Muscle of leg (tissue), 11 donors: ENCODE results near the gene GMDS. TPM values are rescaled to one million over a fixed set of nuclear protein-coding genes. Genes with fewer than 3 reads are reported as not detected.
A peak's percentile ranks its signal among the peaks of the same experiment; 100 is the strongest.

Experiments
- DNase-seq: peaks from one replicate; pipeline ENCODE4 v3.0.0; 2013
- H3K27ac ChIP-seq: one replicate; pipeline ENCODE4 v1.5.1; 2013; ENCODE audit warnings: mild to moderate bottlenecking, low read length, control low read depth
- H3K27me3 ChIP-seq: one replicate; pipeline ENCODE4 v1.6.1; 2013; ENCODE audit warnings: low read length; ENCODE audit not compliant: control insufficient read depth, insufficient read depth
- H3K36me3 ChIP-seq: one replicate; pipeline ENCODE4 v1.6.1; 2013; ENCODE audit warnings: low read length; ENCODE audit not compliant: control insufficient read depth, insufficient read depth
- H3K4me1 ChIP-seq: one replicate; pipeline ENCODE4 v1.6.1; 2013; ENCODE audit warnings: low read length; ENCODE audit not compliant: control insufficient read depth, insufficient read depth
- H3K4me3 ChIP-seq: one replicate; pipeline ENCODE4 v1.5.1; 2013; ENCODE audit warnings: low read length, control low read depth
- H3K9me3 ChIP-seq: replicated peaks from 2 replicates; pipeline ENCODE4 v1.6.1; 2013; ENCODE audit warnings: low read depth, low read length; ENCODE audit not compliant: control insufficient read depth
- whole genome bisulfite sequencing: methylation state at CpG from one replicate; pipeline ENCODE4 v1.1.5; 2013; ENCODE audit warnings: missing lambda C conversion rate; ENCODE audit not compliant: insufficient coverage; 5-methylcytosine and 5-hydroxymethylcytosine counted together
- polyA plus RNA-seq, 8 donors: library from polyadenylated mRNA; unstranded; fragments of 120-200 nt; gene quantifications; one replicate each; pipeline versions ENCODE4 v1.2.1 to v1.2.3, GENCODE V29; 2013; ENCODE audit warnings: inconsistent platforms in 1 of 8, low replicate concordance in 1 of 8; ENCODE audit not compliant: insufficient read length in 8 of 8, insufficient read depth in 1 of 8
- total RNA-seq: library from RNA; stranded (reverse); fragments of 120-200 nt; gene quantifications from one replicate; pipeline ENCODE4 v1.2.4, GENCODE V29; 2013

GMDS gene
- total and polyA plus RNA-seq, 9 donors, result 3.9 to 17.0 (median 11.9) TPM

DNA sequence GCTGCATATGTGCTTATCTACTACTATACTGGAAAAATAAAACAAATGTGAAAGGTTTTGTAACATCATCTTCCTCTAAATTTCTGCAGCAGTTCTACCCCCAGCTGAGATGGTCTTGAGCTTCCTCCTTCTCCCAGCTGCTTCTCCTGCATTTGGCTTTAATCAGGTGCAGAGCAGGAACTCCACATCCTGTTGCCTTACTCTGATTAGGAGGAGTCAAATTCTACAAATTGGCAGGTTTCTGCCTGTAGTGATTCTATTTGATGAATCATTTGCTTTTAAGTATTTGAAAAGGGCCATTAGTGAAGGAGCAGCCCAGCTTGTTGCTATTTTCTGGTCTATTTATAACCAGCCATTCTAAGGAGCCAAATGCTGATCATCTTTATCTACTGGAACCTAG, 224.5 kb downstream of the GMDS start:
- DNase-seq, result peak; percentile 16
- Histone ChIP-seq H3K4me1 (peaks cover 9% of the 10 kb centered on the region), H3K27ac (no peak overlapping the region), H3K27me3 (no peaks in the 10 kb centered on the region), H3K9me3 (no peaks in the 10 kb centered on the region), H3K36me3 (no peaks in the 10 kb centered on the region), H3K4me3 (no peak overlapping the region)

DNA sequence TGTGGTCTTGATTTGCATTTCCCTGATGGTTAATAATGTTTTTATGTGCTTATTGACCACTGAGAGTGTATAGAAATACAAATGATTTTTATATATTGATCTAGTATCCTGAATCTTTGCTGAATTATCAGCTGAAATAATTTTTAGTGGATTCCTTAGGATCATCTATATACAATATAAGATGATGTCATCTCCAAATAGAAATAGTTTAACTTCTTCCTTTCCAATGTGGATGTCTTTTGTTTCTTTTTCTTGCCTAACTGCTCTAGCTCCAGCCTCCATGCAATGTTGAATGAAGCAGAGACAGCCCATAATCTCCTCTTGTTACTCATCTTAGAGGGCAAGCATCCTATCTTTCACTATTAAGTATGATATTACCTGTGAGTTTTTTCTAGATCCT, 226.4 kb downstream of the GMDS start:
- DNase-seq, result no peak
- H3K4me1 ChIP-seq, result peaks cover 9% of the 10 kb centered on the region
- H3K27ac ChIP-seq, result no peak overlapping the region
- H3K4me3 ChIP-seq, result no peak overlapping the region
- H3K36me3 ChIP-seq, result no peaks in the 10 kb centered on the region
- no peaks in the 10 kb centered on the region for H3K27me3 ChIP-seq
- H3K9me3 ChIP-seq, result peaks cover 5% of the 10 kb centered on the region

DNA sequence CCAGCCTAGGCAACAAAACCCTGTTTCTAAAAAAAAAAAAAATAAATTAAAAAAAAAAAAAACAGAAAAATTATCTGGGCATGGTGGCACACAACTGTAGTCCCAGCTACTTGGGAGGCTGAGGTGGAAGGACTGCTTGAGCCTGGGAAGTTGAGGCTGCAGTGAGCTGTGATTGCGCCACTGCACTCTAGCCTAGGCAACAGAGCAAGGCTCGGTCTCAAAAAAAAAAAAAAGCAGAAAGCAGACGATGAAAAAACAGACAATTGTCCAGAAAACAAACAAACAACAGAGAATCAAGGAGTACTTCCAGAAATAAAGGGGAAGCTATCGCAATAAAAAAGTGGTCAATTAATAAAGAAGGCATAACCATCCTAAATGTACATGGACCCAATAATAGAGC, 229.4 kb downstream of the GMDS start:
- H3K9me3 ChIP-seq, result peaks cover 5% of the 10 kb centered on the region
- no peak overlapping the region for H3K4me3 ChIP-seq
- H3K27me3 ChIP-seq, result no peaks in the 10 kb centered on the region
- WGBS, result 100% methylated on average over 1 of the region's 4 CpGs
- no peak overlapping the region for H3K27ac ChIP-seq
- peaks cover 2% of the 10 kb centered on the region for H3K4me1 ChIP-seq
- H3K36me3 ChIP-seq, result no peaks in the 10 kb centered on the region
- DNase-seq, result no peak

DNA sequence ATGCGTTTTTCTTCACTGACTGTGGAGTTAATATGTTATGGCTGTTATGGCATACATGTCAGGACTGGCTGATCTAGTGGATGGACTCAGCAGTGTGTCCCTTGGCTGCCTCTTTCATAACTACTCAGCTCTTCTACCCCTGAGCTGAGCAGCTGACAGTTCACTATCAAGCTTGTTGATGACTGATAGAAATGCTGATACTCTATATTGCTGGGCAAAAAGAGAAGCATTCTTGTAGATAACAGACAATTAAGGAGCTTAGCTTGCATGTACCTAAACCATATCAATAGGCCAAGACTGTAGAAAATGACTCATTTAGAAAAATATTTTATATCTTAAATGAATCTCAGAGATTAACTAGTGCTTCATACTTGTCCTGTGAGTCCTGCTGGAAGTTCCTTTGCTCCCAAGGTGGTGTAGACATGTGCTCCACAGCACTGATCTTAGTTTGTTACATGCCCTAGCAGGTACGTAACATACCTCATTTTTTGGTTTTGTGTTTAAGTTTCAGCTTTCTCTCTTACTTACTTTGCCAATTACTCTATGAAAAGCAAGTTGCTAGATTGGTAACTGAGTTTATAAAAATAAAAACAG, 236.9 kb downstream of the GMDS start:
- Histone ChIP-seq H3K4me3 (no peak overlapping the region), H3K27me3 (no peaks in the 10 kb centered on the region)
- no CpG with 5 or more reads among the region's 2 CpGs for WGBS

DNA sequence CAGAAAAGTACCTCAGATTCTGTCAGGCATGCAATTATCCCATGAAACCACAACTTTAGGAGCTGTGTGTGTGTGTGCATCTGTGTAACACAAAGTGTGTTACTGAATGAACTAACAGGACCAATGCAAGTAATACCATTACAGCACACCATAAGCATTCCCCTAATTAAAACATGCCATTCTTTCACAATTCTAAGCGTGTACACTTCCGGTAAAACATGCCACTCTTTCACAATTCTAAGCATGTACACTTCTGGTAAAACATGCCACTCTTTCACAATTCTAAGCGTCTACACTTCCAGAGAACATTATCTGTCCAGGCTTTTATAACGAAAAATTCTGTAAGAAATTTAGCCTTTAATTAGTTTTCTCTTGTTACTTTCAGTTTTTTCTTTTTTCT, 238.2 kb downstream of the GMDS start:
- WGBS, result no CpG with 5 or more reads among the region's 4 CpGs
- no peak overlapping the region for H3K27ac ChIP-seq
- H3K27me3 ChIP-seq, result no peaks in the 10 kb centered on the region
- no peak for DNase-seq
- no peak overlapping the region for H3K4me3 ChIP-seq
- no peaks in the 10 kb centered on the region for H3K36me3 ChIP-seq
- H3K4me1 ChIP-seq, result no peaks in the 10 kb centered on the region
- peaks cover 7% of the 10 kb centered on the region for H3K9me3 ChIP-seq

More for the DNA sequence above, 236.9 kb downstream of the GMDS start:
- H3K27ac ChIP-seq, result no peak overlapping the region
- H3K4me1 ChIP-seq, result no peaks in the 10 kb centered on the region
- H3K9me3 ChIP-seq, result peaks cover 7% of the 10 kb centered on the region
- no peaks in the 10 kb centered on the region for H3K36me3 ChIP-seq
- DNase-seq, result no peak

DNA sequence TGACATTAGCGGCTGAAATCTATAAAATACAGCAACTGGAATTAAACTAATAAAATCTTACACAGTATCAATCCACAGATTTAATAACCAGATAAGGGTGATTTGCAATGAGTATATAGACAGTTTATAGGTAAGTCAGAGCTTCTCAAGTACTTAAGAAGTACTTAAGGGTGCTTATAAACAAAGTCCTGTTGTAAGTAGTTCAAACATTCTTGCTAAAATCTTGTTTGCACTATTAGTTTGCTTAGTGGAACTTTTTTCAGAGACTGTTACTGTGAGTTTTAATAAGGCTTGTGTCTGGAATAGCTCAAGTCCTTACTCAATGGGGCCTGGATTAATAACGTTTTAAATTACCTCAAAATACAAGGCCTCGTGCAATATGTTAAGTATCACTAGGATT, 240.5 kb downstream of the GMDS start:
- H3K9me3 ChIP-seq, result peaks cover 7% of the 10 kb centered on the region
- WGBS, result no CpG with 5 or more reads among the region's 3 CpGs
- DNase-seq, result no peak
- H3K4me3 ChIP-seq, result no peak overlapping the region
- H3K27me3 ChIP-seq, result no peaks in the 10 kb centered on the region
- no peaks in the 10 kb centered on the region for H3K36me3 ChIP-seq
- H3K4me1 ChIP-seq, result no peaks in the 10 kb centered on the region
- H3K27ac ChIP-seq, result no peak overlapping the region

DNA sequence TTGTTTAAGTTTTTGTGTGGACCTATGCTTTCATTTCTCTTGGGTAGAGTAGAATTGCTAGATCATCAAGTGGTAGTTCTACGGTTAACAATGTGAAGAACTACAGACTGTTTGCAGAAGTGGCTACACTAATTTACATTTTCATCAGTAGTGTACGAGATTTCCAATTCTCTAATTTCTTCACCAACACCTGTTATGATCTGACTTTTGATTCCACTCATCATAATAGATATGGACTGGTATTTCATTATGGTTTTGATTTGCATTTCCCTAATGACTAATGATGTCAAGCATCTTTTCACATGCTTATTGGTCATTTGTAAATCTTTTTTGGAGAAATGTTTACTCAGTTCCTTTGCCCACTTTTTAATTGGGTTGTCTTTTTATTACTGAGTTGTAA, 244.4 kb downstream of the GMDS start:
- H3K4me3 ChIP-seq, result no peak overlapping the region
- DNase-seq, result no peak
- no peaks in the 10 kb centered on the region for H3K36me3 ChIP-seq
- H3K27me3 ChIP-seq, result no peaks in the 10 kb centered on the region
- H3K4me1 ChIP-seq, result no peaks in the 10 kb centered on the region
- no peak overlapping the region for H3K27ac ChIP-seq
- no peaks in the 10 kb centered on the region for H3K9me3 ChIP-seq
- no CpG with 5 or more reads among the region's 2 CpGs for WGBS

DNA sequence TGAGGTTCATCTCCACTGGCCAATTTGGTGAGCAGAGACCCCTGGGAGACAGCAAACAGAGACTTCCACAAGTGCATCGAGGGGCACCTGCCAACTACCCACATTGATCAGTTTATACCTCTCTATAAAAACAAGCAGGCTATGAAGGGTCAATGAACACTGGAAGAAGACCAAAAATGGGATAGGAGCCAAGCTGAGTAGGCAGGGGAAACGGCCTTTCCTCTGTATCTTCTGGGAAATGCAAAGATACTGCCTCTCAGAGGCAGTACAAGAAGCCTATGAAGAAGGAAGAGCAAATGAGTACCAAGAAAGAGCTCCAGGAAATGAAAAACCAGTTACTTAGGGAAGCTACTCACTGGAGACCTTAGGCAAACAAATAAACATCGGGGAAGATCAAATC, 247.7 kb downstream of the GMDS start:
- no peaks in the 10 kb centered on the region for H3K27me3 ChIP-seq
- H3K9me3 ChIP-seq, result no peaks in the 10 kb centered on the region
- no peak overlapping the region for H3K4me3 ChIP-seq
- peak; percentile 21 for DNase-seq
- no peak overlapping the region for H3K27ac ChIP-seq
- H3K36me3 ChIP-seq, result no peaks in the 10 kb centered on the region
- WGBS, result 25% methylated on average over 1 of the region's 3 CpGs
- H3K4me1 ChIP-seq, result peaks cover 2% of the 10 kb centered on the region

DNA sequence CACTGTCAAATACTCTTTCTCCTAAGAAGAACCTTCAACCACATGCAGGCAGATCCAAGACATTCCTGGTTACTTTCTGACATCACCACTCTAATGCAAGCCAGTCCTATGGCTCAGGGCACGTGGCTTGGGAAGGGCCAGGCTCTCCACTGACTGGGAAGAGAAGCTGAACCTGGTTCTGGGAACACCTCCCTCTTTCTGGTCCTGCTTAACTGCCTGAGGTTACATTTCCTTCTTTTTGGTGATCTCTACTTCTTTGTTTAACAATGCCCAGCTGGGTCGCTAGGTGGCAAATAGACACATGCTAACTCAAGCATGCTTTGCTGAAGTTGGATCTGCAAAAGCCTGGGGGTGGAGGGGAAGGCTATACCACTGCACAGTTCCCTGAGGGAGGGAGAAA, 249.8 kb downstream of the GMDS start:
- 50% methylated on average over 1 of the region's 2 CpGs for WGBS
- no peak overlapping the region for H3K4me3 ChIP-seq

DNA sequence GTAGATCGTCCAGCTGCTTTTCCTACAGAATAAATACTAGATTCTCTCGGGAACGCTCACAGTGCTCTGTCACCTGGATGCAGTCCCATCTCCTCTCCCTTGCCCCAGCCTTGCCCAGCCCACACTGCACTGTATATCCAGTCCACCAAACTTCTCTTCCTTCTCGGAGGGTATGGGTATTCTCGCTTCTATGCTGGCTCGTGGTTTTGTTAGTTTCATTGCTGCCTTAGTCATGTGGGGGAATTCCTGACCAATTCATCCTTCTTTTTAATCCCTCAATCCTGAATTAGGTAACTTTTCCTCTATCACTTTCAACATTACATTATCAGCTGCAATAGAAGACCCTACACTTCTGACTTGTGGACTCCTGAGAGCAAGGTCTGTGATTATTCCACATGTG, 252.4 kb downstream of the GMDS start:
- DNase-seq, result no peak
- WGBS, result 59% methylated on average over 3 of the region's 6 CpGs

More for the DNA sequence above, 249.8 kb downstream of the GMDS start:
- no peaks in the 10 kb centered on the region for H3K27me3 ChIP-seq
- H3K4me1 ChIP-seq, result peaks cover 8% of the 10 kb centered on the region
- H3K9me3 ChIP-seq, result no peaks in the 10 kb centered on the region
- no peaks in the 10 kb centered on the region for H3K36me3 ChIP-seq
- H3K27ac ChIP-seq, result no peak overlapping the region
- DNase-seq, result no peak

DNA sequence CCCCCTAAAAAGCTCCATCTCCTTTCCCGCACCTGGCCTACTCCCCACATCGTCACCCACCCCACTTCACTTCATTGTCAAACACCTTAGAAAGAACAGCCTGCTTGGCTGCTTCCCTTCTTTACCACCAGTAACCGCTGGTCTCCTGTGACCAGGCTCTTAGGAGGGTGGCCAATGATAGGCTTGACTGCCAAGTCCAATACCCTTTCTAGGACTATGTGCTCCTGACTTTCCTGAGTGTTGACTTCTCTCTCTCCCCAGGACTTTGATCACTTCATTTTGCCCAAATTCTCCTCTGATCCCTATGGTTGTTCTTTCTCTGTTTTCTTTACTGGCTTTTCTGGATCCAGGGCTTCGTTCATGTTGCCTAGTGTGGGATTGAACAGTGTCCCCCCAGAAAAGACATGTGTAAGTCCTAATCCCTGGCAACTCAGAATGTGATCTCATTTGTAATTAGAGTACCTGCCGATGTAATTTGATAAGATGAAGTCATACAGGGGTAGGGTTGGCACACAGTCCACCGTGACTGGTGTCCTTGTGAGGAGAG, 254.0 kb downstream of the GMDS start:
- WGBS, result 93% methylated on average over 4 of the region's 6 CpGs
- H3K4me3 ChIP-seq, result no peak overlapping the region
- peaks cover 8% of the 10 kb centered on the region for H3K4me1 ChIP-seq
- H3K9me3 ChIP-seq, result no peaks in the 10 kb centered on the region
- no peaks in the 10 kb centered on the region for H3K27me3 ChIP-seq
- H3K36me3 ChIP-seq, result no peaks in the 10 kb centered on the region
- no peak overlapping the region for H3K27ac ChIP-seq
- DNase-seq, result no peak

More for the DNA sequence above, 252.4 kb downstream of the GMDS start:
- Histone ChIP-seq H3K27me3 (no peaks in the 10 kb centered on the region), H3K4me1 (peaks cover 8% of the 10 kb centered on the region), H3K9me3 (no peaks in the 10 kb centered on the region), H3K36me3 (no peaks in the 10 kb centered on the region), H3K4me3 (no peak overlapping the region), H3K27ac (no peak overlapping the region)
